Measurements from ENCODE around the gene DEDD2.

Gene DEDD2

GRCh38 chr19:42233106-42233505, 15.6 kb upstream of the DEDD2 start:
- H3K4me3 ChIP-seq (ENCODE audit: low read depth in 1 of 2, low read length in 2 of 2) = no peak overlapping the region
- no peak overlapping the region for H3K9ac ChIP-seq (ENCODE audit: low read length)
- peaks cover 5% of the 10 kb centered on the region for H3K4me1 ChIP-seq (ENCODE audit: insufficient read depth, low read length)
- no peak overlapping the region for H3K27ac ChIP-seq (ENCODE audit: low read depth, low read length)
- peaks cover 78% of the 10 kb centered on the region for H3K36me3 ChIP-seq (ENCODE audit: insufficient read depth, low read length)
- no peaks in the 10 kb centered on the region for H3K9me3 ChIP-seq (ENCODE audit: low read length)
- H3K27me3 ChIP-seq (ENCODE audit: control insufficient read depth in 1 of 2, insufficient read depth in 2 of 2, low read length in 2 of 2) = no peaks in the 10 kb centered on the region

GRCh38 chr19:42232435-42232834, 15.0 kb upstream of the DEDD2 start:
- Histone ChIP-seq H3K27me3 (ENCODE audit: control insufficient read depth in 1 of 2, insufficient read depth in 2 of 2, low read length in 2 of 2) (no peaks in the 10 kb centered on the region), H3K9me3 (ENCODE audit: low read length) (no peaks in the 10 kb centered on the region), H3K4me3 (ENCODE audit: low read depth in 1 of 2, low read length in 2 of 2) (no peak overlapping the region), H3K36me3 (ENCODE audit: insufficient read depth, low read length) (peaks cover 78% of the 10 kb centered on the region), H3K27ac (ENCODE audit: low read depth, low read length) (no peak overlapping the region), H3K9ac (ENCODE audit: low read length) (no peak overlapping the region), H3K4me1 (ENCODE audit: insufficient read depth, low read length) (peaks cover 5% of the 10 kb centered on the region)

DNA sequence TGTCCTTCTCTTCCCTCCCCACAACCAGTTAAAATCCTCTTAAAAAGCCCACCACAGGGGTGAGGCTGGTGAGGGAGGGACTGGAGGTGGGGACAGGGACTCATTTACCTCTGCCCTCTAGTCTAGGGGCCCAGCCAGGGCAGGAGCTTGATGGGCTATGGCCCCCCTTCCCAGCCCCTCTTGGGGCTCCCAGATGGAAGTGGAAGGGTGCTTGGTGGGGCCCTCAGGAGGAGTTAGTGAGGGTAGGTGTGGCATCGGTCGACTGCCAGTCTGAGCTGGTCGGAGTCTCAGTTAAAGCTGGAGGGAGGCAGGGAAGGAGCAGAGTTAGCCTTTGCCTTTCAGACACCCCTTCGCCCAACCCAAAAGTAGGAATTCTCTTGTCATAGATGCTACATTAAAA, 13.1 kb upstream of the DEDD2 start:
- Histone ChIP-seq H3K4me1 (ENCODE audit: insufficient read depth, low read length) (peaks cover 5% of the 10 kb centered on the region), H3K9ac (ENCODE audit: low read length) (no peak overlapping the region), H3K36me3 (ENCODE audit: insufficient read depth, low read length) (peaks cover 80% of the 10 kb centered on the region), H3K27me3 (ENCODE audit: control insufficient read depth in 1 of 2, insufficient read depth in 2 of 2, low read length in 2 of 2) (no peaks in the 10 kb centered on the region), H3K9me3 (ENCODE audit: low read length) (no peaks in the 10 kb centered on the region), H3K4me3 (ENCODE audit: low read depth in 1 of 2, low read length in 2 of 2) (no peak overlapping the region), H3K27ac (ENCODE audit: low read depth, low read length) (no peak overlapping the region)

- no peak overlapping the region for H3K27ac ChIP-seq (ENCODE audit: low read depth, low read length)
- no peak overlapping the region for H3K4me3 ChIP-seq (ENCODE audit: low read depth in 1 of 2, low read length in 2 of 2)
- no peaks in the 10 kb centered on the region for H3K27me3 ChIP-seq (ENCODE audit: control insufficient read depth in 1 of 2, insufficient read depth in 2 of 2, low read length in 2 of 2)
- peaks cover 80% of the 10 kb centered on the region for H3K36me3 ChIP-seq (ENCODE audit: insufficient read depth, low read length)
- no peak overlapping the region for H3K9ac ChIP-seq (ENCODE audit: low read length)
- H3K9me3 ChIP-seq (ENCODE audit: low read length) = no peaks in the 10 kb centered on the region
- peaks cover 5% of the 10 kb centered on the region for H3K4me1 ChIP-seq (ENCODE audit: insufficient read depth, low read length)
Measured at GRCh38 chr19:42229855-42230351, 12.4 kb upstream of the DEDD2 start.

DNA sequence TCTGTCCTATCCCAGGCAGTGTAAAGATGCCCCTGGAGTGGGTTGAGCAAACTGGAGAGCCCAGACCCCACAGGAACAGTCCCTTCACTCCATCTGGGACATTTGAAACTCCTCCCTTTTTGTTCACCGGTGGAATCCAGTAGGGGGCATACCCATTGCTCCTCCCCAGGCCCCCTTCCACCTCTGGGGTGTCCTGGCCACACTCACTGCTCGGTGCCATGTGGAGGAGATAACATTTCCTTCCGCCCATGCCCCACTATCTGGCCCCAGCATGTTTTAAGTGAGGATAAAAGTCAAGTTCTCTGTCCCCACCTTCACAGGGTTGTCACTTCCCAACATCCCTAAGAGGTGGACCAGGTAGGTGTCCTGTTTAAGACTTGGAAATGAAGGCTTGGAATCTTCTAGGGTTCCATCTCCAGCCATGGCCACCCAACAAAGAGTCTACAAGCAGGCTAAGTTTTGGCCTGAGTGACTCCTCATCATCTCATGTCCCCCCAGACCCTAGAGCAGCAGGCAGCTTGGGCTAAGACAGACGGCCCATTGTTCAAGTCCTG, 11.9 kb upstream of the DEDD2 start:
- Histone ChIP-seq H3K9me3 (ENCODE audit: low read length) (no peaks in the 10 kb centered on the region), H3K36me3 (ENCODE audit: insufficient read depth, low read length) (peaks cover 83% of the 10 kb centered on the region), H3K27ac (ENCODE audit: low read depth, low read length) (no peak overlapping the region), H3K27me3 (ENCODE audit: control insufficient read depth in 1 of 2, insufficient read depth in 2 of 2, low read length in 2 of 2) (no peaks in the 10 kb centered on the region), H3K4me1 (ENCODE audit: insufficient read depth, low read length) (peaks cover 5% of the 10 kb centered on the region), H3K4me3 (ENCODE audit: low read depth in 1 of 2, low read length in 2 of 2) (no peak overlapping the region), H3K9ac (ENCODE audit: low read length) (no peak overlapping the region)

GRCh38 chr19:42228641-42229040, 11.2 kb upstream of the DEDD2 start:
- Histone ChIP-seq H3K4me1 (ENCODE audit: insufficient read depth, low read length) (peaks cover 5% of the 10 kb centered on the region), H3K36me3 (ENCODE audit: insufficient read depth, low read length) (peaks cover 78% of the 10 kb centered on the region), H3K27me3 (ENCODE audit: control insufficient read depth in 1 of 2, insufficient read depth in 2 of 2, low read length in 2 of 2) (no peaks in the 10 kb centered on the region)

GRCh38 chr19:42226886-42227285, 9.4 kb upstream of the DEDD2 start:
- H3K36me3 ChIP-seq (ENCODE audit: insufficient read depth, low read length) = peaks cover 61% of the 10 kb centered on the region
- H3K4me3 ChIP-seq (ENCODE audit: low read depth in 1 of 2, low read length in 2 of 2) = no peak overlapping the region
- H3K9ac ChIP-seq (ENCODE audit: low read length) = no peak overlapping the region
- H3K4me1 ChIP-seq (ENCODE audit: insufficient read depth, low read length) = peaks cover 5% of the 10 kb centered on the region
- no peaks in the 10 kb centered on the region for H3K27me3 ChIP-seq (ENCODE audit: control insufficient read depth in 1 of 2, insufficient read depth in 2 of 2, low read length in 2 of 2)
- H3K27ac ChIP-seq (ENCODE audit: low read depth, low read length) = no peak overlapping the region
- no peaks in the 10 kb centered on the region for H3K9me3 ChIP-seq (ENCODE audit: low read length)

More at GRCh38 chr19:42228641-42229040, 11.2 kb upstream of the DEDD2 start:
- no peak overlapping the region for H3K27ac ChIP-seq (ENCODE audit: low read depth, low read length)
- H3K9ac ChIP-seq (ENCODE audit: low read length) = no peak overlapping the region
- no peaks in the 10 kb centered on the region for H3K9me3 ChIP-seq (ENCODE audit: low read length)
- H3K4me3 ChIP-seq (ENCODE audit: low read depth in 1 of 2, low read length in 2 of 2) = no peak overlapping the region

DNA sequence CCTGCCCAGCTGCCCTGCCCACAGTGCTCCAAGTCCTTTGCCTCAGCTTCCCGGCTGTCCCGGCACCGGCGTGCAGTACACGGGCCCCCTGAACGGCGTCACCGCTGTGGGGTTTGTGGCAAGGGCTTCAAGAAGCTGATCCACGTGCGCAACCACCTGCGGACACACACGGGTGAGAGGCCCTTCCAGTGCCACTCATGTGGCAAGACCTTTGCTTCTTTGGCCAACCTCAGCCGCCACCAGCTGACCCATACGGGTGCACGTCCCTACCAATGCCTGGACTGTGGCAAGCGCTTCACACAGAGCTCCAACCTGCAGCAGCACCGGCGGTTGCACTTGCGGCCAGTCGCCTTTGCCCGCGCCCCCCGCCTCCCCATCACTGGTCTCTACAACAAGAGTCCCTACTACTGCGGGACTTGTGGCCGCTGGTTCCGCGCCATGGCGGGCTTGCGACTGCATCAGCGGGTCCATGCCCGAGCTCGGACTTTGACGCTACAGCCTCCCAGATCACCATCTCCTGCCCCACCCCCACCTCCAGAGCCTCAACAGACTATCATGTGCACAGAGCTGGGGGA, 8.3 kb upstream of the DEDD2 start:
- Histone ChIP-seq H3K4me3 (ENCODE audit: low read depth in 1 of 2, low read length in 2 of 2) (no peak overlapping the region), H3K36me3 (ENCODE audit: insufficient read depth, low read length) (peaks cover 50% of the 10 kb centered on the region), H3K27ac (ENCODE audit: low read depth, low read length) (no peak overlapping the region), H3K4me1 (ENCODE audit: insufficient read depth, low read length) (peaks cover 11% of the 10 kb centered on the region), H3K27me3 (ENCODE audit: control insufficient read depth in 1 of 2, insufficient read depth in 2 of 2, low read length in 2 of 2) (no peaks in the 10 kb centered on the region), H3K9me3 (ENCODE audit: low read length) (no peaks in the 10 kb centered on the region), H3K9ac (ENCODE audit: low read length) (no peak overlapping the region)

DNA sequence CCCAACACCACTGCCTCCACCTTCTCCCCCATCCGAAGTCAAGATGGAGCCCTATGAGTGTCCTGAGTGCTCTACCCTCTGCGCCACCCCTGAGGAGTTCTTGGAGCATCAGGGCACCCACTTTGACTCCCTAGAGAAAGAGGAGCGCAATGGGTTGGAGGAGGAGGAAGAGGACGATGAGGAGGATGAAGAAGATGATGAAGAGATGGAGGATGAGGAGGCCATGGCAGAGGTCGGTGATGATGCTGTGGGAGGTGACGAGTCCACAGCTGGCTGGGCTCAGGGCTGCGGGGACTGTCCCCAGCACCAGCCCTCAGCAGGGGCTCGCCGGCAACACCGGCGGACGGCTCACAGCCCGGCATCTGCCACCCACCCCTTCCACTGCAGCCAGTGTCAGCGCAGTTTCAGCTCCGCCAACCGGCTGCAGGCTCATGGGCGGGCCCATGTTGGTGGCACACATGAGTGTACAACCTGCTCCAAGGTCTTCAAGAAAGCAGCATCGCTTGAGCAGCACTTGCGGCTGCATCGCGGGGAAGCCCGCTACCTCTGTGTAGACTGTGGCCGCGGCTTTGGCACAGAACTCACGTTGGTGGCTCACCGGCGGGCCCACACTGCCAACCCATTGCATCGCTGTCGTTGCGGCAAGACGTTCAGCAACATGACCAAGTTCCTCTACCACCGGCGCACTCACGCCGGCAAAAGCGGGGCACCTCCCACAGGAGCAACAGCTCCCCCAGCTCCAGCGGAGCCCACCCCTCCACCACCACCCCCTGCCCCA, 7.7 kb upstream of the DEDD2 start:
- no peak overlapping the region for H3K4me3 ChIP-seq (ENCODE audit: low read depth in 1 of 2, low read length in 2 of 2)
- no peak overlapping the region for H3K27ac ChIP-seq (ENCODE audit: low read depth, low read length)
- H3K9me3 ChIP-seq (ENCODE audit: low read length) = no peaks in the 10 kb centered on the region
- no peaks in the 10 kb centered on the region for H3K27me3 ChIP-seq (ENCODE audit: control insufficient read depth in 1 of 2, insufficient read depth in 2 of 2, low read length in 2 of 2)
- peaks cover 46% of the 10 kb centered on the region for H3K36me3 ChIP-seq (ENCODE audit: insufficient read depth, low read length)
- no peak overlapping the region for H3K9ac ChIP-seq (ENCODE audit: low read length)
- H3K4me1 ChIP-seq (ENCODE audit: insufficient read depth, low read length) = peaks cover 13% of the 10 kb centered on the region

DNA sequence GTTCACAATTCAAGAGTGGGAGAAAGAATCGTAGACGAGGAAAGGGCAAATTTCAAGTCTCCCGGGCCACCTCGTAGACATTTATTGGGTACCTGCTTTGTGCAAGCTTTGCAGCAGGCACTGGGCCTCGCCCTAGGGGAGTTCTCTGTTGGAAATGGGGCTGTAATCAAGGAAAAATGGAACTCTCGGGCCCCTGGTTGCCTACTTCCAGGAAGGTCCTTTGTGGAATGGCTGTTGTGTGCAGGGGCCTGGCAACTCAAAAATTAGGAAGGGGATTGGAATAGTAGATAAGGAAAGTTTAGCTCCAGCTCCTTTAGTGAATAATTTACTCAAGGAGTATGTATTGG, 3.2 kb upstream of the DEDD2 start:
- H3K4me1 ChIP-seq (ENCODE audit: insufficient read depth, low read length) = peaks cover 33% of the 10 kb centered on the region
- H3K27ac ChIP-seq (ENCODE audit: low read depth, low read length) = peak overlapping the region; percentile 96
- peaks cover 15% of the 10 kb centered on the region for H3K36me3 ChIP-seq (ENCODE audit: insufficient read depth, low read length)
- no peaks in the 10 kb centered on the region for H3K27me3 ChIP-seq (ENCODE audit: control insufficient read depth in 1 of 2, insufficient read depth in 2 of 2, low read length in 2 of 2)
- H3K4me3 ChIP-seq (ENCODE audit: low read depth in 1 of 2, low read length in 2 of 2) = peak overlapping the region; percentile 90 to 92
- H3K9ac ChIP-seq (ENCODE audit: low read length) = peak overlapping the region; percentile 60
- H3K9me3 ChIP-seq (ENCODE audit: low read length) = no peaks in the 10 kb centered on the region

DNA sequence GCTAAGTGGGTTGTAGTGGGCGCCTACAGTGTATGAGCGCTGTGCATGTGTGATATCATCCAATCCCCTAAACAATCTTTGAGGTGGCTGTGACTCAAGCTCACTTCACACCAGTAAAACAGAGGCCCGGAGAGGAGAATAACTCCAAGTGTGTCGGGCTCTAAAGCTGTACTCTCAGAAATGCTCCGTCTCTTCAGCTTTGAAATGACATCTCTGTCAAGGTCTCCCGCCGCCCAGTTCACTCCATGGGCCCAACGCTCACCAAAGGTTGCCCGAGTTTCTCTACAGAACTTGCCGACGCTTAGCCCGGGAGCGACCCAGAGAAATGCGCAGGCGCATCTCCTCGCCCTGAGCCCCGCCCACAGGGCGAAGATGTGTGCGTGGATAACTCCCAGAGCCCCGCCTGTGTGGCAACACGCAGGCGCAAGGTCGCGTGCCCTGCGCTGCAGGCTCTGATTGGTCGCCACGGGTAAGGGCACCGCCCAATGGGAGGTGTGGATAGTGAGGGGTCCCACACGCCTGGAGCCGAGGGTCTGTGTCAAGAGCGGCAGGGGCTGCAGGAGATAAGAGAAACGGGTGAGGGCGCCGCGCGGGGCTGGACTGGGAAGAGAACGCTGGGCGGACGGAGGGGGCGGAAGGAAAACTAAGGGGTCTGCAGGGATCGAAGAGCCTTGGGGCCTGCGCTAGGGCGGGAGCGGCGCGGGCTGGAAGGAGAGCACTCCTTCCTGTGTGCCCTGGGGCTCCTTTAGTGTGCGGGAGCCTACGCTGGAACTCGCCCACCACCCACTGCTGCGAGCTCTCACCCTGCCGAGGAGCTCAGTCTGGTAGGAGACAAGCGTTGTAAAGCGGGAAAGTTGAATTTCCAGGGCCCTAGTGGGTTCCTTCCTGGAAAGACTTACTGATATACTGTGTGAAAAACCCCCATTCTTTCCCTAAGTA, 2.6 kb upstream of the DEDD2 start, which contains the start of gene ZNF526:
ZNF526 (plus strand) TSS at position 501 of the 939 bp plus-strand sequence. CDS start 4,092 bp downstream, outside the sequence.
- Histone ChIP-seq H3K27ac (ENCODE audit: low read depth, low read length) (peak within 1 kb of the TSS; percentile 96), H3K36me3 (ENCODE audit: insufficient read depth, low read length) (peaks cover 12% of the 10 kb centered on the region), H3K27me3 (ENCODE audit: control insufficient read depth in 1 of 2, insufficient read depth in 2 of 2, low read length in 2 of 2) (no peaks in the 10 kb centered on the region), H3K9ac (ENCODE audit: low read length) (peak within 1 kb of the TSS; percentile 60), H3K9me3 (ENCODE audit: low read length) (no peaks in the 10 kb centered on the region), H3K4me3 (ENCODE audit: low read depth in 1 of 2, low read length in 2 of 2) (peak within 1 kb of the TSS; percentile 90 to 92), H3K4me1 (ENCODE audit: insufficient read depth, low read length) (peaks cover 39% of the 10 kb centered on the region)
